Right lobe of liver (tissue), 5 donors: ENCODE data around the gene CDAN1. TPM values are rescaled to one million over a fixed set of nuclear protein-coding genes. Genes with fewer than 3 reads are reported as not detected.

Source experiments
- total RNA-seq, 6 experiments: library from RNA; depleted of rRNA in 2 of 6; stranded (reverse); fragments of >200 nt in 2 of 6; fragmentation: NEBNext Ultra II Directional in 3 of 6; extraction: Animal tissue kit (Norgen Biotek cat#: 25700) in 3 of 6; gene quantifications; one replicate each; pipeline versions ENCODE4 v1.1.0 to v1.2.4, GENCODE V29; 2016 to 2023
- donor health status: DM: no; HTN: no; CAD: no.
- donor health status: DM: no; HTN: no; CAD: no.
- donor health status: DM: no; HTN: yes; CAD: no.
- donor health status: DM: no; HTN: yes; CAD: no.

CDAN1 gene
- total RNA-seq, 6 experiments from 2014 or later, result 5.0 to 8.2 (median 6.3) TPM

Other genes starting within 250 kb of the CDAN1 start
- 10 to 100 TPM; 17.5 to 24.5 (median 20.0) TPM for gene ZNF106, start 246.0 kb downstream of the CDAN1 start, total RNA-seq
- gene SNAP23, start 241.5 kb downstream of the CDAN1 start, total RNA-seq, result 10 to 100 TPM; 20.7 to 30.9 (median 26.9) TPM
- 10 to 100 TPM in 3 of 6 experiments, 1 to 10 TPM in 3; 8.5 to 10.8 (median 10.1) TPM for gene LRRC57, start 188.3 kb downstream of the CDAN1 start, total RNA-seq
- gene HAUS2, start 188.3 kb downstream of the CDAN1 start, total RNA-seq, result 10 to 100 TPM in 3 of 6 experiments, 1 to 10 TPM in 3; 5.8 to 19.5 (median 8.6) TPM
- gene STARD9, start 161.5 kb downstream of the CDAN1 start, total RNA-seq, result 1 to 10 TPM in 5 of 6 experiments, under 1 TPM in 1; 0.70 to 3.1 (median 1.5) TPM
- 1 to 10 TPM; 4.9 to 6.8 (median 5.5) TPM for gene TTBK2, start 183.7 kb upstream of the CDAN1 start, total RNA-seq